D721Med (cell line): ENCODE results near the gene UGT1A9.

Experiments
- DNase-seq: peaks from one replicate; pipeline ENCODE4 v3.0.0; 2011; ENCODE audit warnings: low spot score; ENCODE audit not compliant: insufficient read length
- FAIRE-seq: peaks from 2 replicates; lab custom pipeline; 2011; peaks lifted over from hg19 to GRCh38; lab: Jason Lieb, UNC
- TF ChIP-seq, protein P1 (sequence below): IDR thresholded peaks from 2 replicates; pipeline ENCODE4 v1.5.1; 2012; ENCODE audit warnings: mild to moderate bottlenecking, control low read depth; ENCODE audit not compliant: insufficient read depth; ENCODE audit errors: missing control alignments

Gene UGT1A9

DNA sequence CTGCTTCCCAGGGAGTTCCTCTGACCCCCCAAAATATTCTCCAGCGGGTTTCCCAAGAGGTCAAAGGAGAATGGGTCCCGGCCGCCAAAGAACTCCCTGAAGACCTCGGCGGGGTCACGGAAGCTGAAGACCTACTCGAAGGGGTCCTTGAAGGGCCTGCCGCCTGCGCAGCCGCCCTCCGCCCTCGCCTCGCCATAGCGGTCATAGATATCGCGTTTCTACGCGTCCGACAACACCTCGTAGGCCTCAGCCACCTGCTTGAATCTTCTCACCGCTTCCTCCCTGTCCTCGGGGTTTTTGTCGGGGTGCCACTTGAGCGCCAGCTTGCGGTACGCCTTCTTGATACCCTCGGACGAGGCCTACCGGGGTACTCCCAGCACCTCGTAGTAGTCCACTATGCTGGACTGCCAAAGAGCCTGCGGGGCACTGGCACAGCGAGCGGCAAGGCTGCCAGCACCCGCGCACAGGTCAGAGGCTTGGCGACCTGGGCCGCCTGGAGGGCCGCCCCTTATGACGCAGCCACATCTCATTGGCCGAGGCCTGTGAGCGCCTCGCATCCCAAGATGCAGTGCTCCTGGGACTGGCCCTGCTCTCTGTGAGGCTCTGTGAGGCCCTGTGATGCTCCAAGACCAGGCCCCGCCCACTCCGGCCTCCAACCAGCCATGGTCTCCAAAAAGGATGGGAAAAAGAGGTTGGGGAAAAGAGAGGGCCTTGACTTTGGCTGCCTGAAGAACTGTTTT lies 83.3 kb downstream of the UGT1A9 start:
- FAIRE-seq (no peak), DNase-seq (no peak)
- TF ChIP-seq, protein P1, sequence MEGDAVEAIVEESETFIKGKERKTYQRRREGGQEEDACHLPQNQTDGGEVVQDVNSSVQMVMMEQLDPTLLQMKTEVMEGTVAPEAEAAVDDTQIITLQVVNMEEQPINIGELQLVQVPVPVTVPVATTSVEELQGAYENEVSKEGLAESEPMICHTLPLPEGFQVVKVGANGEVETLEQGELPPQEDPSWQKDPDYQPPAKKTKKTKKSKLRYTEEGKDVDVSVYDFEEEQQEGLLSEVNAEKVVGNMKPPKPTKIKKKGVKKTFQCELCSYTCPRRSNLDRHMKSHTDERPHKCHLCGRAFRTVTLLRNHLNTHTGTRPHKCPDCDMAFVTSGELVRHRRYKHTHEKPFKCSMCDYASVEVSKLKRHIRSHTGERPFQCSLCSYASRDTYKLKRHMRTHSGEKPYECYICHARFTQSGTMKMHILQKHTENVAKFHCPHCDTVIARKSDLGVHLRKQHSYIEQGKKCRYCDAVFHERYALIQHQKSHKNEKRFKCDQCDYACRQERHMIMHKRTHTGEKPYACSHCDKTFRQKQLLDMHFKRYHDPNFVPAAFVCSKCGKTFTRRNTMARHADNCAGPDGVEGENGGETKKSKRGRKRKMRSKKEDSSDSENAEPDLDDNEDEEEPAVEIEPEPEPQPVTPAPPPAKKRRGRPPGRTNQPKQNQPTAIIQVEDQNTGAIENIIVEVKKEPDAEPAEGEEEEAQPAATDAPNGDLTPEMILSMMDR, result no peak

DNA sequence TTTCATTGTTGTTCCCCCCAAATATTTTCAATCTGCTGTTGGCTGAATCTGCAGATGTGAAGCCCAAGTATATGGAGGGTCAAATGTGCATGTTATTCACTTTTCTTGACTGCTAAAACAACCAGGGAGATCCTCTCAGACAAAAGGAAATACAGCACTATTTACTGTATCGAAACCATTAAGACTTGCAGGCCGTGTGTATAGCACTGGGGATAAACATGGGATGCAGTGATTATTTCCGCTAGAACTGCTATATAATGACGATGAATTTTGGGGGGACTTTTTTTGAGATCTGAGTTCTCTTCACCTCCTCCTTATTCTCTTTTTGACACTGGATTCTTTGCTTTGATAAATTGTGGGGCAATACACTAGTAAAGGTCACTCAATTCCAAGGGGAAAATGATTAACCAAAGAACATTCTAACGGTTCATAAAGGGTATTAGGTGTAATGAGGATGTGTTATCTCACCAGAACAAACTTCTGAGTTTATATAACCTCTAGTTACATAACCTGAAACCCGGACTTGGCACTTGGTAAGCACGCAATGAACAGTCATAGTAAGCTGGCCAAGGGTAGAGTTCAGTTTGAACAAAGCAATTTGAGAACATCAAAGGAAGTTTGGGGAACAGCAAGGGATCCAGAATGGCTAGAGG lies 84.9 kb downstream of the UGT1A9 start:
- FAIRE-seq (no peak), DNase-seq (no peak)
- TF ChIP-seq, protein P1, result no peak

DNA sequence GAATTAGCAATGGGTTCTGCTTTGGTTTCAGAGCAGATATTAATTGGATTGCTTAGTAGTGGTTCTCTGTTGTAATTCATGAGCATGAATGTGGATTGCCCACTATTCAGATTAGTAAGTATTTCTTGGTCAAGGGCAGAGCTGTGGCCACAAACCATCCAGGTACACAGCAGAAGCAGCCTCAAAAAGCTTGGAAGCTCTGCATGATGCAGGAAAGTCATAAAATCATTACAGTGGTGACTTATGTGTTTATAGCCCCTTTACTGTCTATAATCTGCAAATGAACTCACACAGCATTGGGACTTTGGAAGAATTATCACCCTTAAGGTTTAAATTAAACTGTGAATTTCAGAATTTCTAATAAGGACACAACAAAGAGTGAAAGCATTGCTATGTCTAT lies 86.4 kb downstream of the UGT1A9 start:
- TF ChIP-seq, protein P1, result no peak
- DNase-seq (no peak), FAIRE-seq (no peak)

DNA sequence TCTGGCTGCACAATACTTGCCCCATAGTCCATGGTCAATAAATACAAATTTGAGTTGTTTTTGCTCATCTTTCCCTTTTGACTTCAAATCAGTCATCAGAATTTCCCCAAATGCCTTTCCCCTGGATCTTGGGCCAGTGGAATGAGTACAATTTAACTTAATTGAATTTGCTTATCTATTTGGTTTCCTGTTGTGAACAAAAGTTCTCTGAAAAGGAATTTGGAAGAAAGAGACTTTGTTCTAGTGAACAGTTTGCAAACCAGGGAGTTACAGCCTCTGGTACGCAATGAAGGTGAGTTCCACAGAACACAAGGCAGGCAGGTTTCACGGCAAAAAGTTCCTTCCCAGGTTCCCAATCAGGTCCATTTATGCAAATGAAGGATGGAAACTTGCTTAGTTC lies 87.2 kb downstream of the UGT1A9 start:
- no peak for DNase-seq
- FAIRE-seq, result no peak
- TF ChIP-seq, protein P1, result no peak

DNA sequence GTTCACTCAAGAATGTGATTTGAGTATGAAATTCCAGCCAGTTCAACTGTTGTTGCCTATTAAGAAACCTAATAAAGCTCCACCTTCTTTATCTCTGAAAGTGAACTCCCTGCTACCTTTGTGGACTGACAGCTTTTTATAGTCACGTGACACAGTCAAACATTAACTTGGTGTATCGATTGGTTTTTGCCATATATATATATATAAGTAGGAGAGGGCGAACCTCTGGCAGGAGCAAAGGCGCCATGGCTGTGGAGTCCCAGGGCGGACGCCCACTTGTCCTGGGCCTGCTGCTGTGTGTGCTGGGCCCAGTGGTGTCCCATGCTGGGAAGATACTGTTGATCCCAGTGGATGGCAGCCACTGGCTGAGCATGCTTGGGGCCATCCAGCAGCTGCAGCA lies 88.3 kb downstream of the UGT1A9 start, which contains the start of gene UGT1A1:
TSS of gene UGT1A1 (plus strand) at position 228 of the 400 bp plus-strand sequence. CDS start at position 246, 18 bp downstream.
- TF ChIP-seq, protein P1, result no peak
- DNase-seq, result no peak
- no peak for FAIRE-seq

DNA sequence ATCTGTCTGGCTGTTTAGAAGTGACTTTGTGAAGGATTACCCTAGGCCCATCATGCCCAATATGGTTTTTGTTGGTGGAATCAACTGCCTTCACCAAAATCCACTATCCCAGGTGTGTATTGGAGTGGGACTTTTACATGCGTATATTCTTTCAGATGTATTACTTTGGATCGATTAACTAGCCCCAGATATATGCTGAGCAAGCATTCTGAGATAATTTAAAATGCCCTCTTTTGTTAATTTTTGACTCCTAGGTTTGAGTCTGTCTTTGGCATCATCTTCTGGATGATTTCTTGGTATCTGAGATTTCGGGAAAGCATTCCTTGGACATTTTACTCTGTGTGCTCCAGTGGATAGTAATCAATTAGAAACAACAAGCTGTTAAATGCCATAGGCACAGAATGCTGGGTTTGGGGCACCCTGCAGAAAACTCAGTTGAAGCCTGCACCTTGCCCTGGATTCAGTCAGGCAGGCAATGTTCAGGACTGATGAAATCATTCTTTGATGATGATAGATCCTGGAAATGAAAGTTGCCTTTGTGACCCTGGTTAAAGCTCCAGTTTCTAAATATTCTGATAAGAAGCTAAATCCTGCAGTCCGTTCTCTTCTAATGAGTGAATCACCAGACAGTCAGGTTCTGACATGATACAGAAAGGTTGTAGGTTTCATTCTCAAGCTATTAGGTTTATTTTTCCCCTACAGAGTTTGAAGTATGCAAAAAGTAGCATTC lies 89.5 kb downstream of the UGT1A9 start:
- FAIRE-seq, result no peak
- TF ChIP-seq, protein P1, result no peak
- DNase-seq, result no peak
